Measurements from ENCODE around the gene TBPL1. TPM values are rescaled to one million over a fixed set of nuclear protein-coding genes. Genes with fewer than 3 reads are reported as not detected.

TBPL1 gene
- total and polyA plus RNA-seq, 2 of the 8 experiments (the other 6 are each of a cell fraction or from before 2014, with no cell fraction given) = 32.5 to 67.0 TPM

GRCh38 chr6:133973109-133973971 is 20.3 kb downstream of the TBPL1 start:
- Histone ChIP-seq H3K79me2 (ENCODE audit: control insufficient read depth in 1 of 2, insufficient read depth in 2 of 2, low read length in 2 of 2) (peaks cover 0 to 85% of the 10 kb centered on the region in 2 experiments; a peak in 3 of 4 replicates), H3K56ac (replicated peaks; ENCODE audit: insufficient read length, low read depth, low read length) (no peak overlapping the region), H4K8ac (ENCODE audit: extremely low read depth, insufficient read depth, low read length) (no peak overlapping the region), H3K9me3 (ENCODE audit: insufficient read depth in 2 of 2, low read depth in 1 of 2, low read length in 1 of 2) (no peaks in the 10 kb centered on the region), H4K5ac (ENCODE audit: insufficient read length, low read depth, low read length) (no peak overlapping the region), H3K79me1 (ENCODE audit: low read depth, low read length) (peaks cover 5% of the 10 kb centered on the region), H3K4ac (replicated peaks; ENCODE audit: insufficient read length, low read depth, low read length) (no peak overlapping the region), H3K18ac (ENCODE audit: extremely low read depth, low read length) (no peak overlapping the region), H3K23ac (ENCODE audit: insufficient read length) (no peak overlapping the region), H3K27me3 (replicated peaks in 1 of 4; ENCODE audit: control insufficient read depth in 3 of 4, extremely low read depth in 1 of 4, insufficient read depth in 3 of 4, low read length in 3 of 4) (no peaks in the 10 kb centered on the region), H2BK15ac (ENCODE audit: low read length) (no peak overlapping the region), H3K36me3 (ENCODE audit: control insufficient read depth in 2 of 4, insufficient read depth in 4 of 4, low read length in 3 of 4) (no peaks in the 10 kb centered on the region), H3K23me2 (ENCODE audit: low read depth, low read length) (no peaks in the 10 kb centered on the region), H3K14ac (ENCODE audit: insufficient read length) (no peak overlapping the region), H3K4me2 (ENCODE audit: insufficient read depth in 1 of 2, low read depth in 2 of 2, low read length in 2 of 2) (no peak overlapping the region), H3K4me1 (replicated peaks in 1 of 4; ENCODE audit: control insufficient read depth in 3 of 4, insufficient read depth in 4 of 4, low read length in 3 of 4) (peaks cover 0 to 7% (median 0%) of the 10 kb centered on the region in 4 experiments; a peak in 3 of 7 replicates), H2AK5ac (ENCODE audit: low read depth, low read length) (no peak overlapping the region), H3K27ac (ENCODE audit: low read depth, low read length) (no peak overlapping the region), H3K4me3 (ENCODE audit: extremely low read depth in 1 of 4, insufficient read depth in 2 of 4, low read depth in 3 of 4, low read length in 4 of 4) (no peak overlapping the region), H2BK20ac (ENCODE audit: low read length) (no peak overlapping the region), H2BK12ac (ENCODE audit: low read depth, low read length) (no peak overlapping the region), H4K20me1 (replicated peaks in 1 of 2; ENCODE audit: control insufficient read depth in 1 of 2, insufficient read depth in 2 of 2, low read length in 2 of 2) (peaks cover 0 to 2% of the 10 kb centered on the region in 2 experiments), H2BK5ac (ENCODE audit: low read depth, low read length) (no peak overlapping the region), H2AFZ (ENCODE audit: low read length) (no peak overlapping the region), H3K9ac (replicated peaks in 1 of 4; ENCODE audit: extremely low read depth in 1 of 4, low read depth in 3 of 4, low read length in 3 of 4) (no peak overlapping the region), H2BK120ac (replicated peaks; ENCODE audit: low read depth, low read length) (no peak overlapping the region), H4K91ac (replicated peaks; ENCODE audit: insufficient read length, low read length) (no peak overlapping the region)
- ChIA-PET POLR2A (ENCODE audit: partially characterized antibody) (interaction anchor here (1.3 kb wide), 1 partner anchor 20 kb away, joined by 3 read pairs; no protein-coding TSS in a partner anchor), CTCF (ENCODE audit: partially characterized antibody) (interaction anchor here (0.7 to 8.1 kb wide), 42 partner anchors 9 to 898 kb away, joined by 3 to 156 read pairs (median 7); partner anchors contain the start of genes SLC2A12 and TBPL1)
- DNase-seq (ENCODE audit: low read depth in 1 of 2, low spot score in 2 of 2) (no peak), FAIRE-seq (peak; percentile 93)
- WGBS, 2 experiments (ENCODE audit: extremely low coverage in 1 of 2, insufficient coverage in 1 of 2, insufficient read length in 1 of 2, insufficient replicate concordance in 2 of 2, low coverage in 1 of 2, low lambda C conversion rate in 2 of 2, missing lambda C conversion rate in 1 of 2) = 0% methylated on average over 4 of the region's 4 CpGs; no CpG with 5 or more reads in 1 of the 2 experiments
- TF ChIP-seq CTCF (IDR thresholded peaks at IDR 0.05; ENCODE audit: control extremely low read depth in 1 of 3, insufficient read depth in 1 of 3, low read depth in 1 of 3, low read length in 3 of 3) (peak in 2 of 3 experiments; percentile 38 to 53; a peak in 2 of 4 replicates), RBBP5 (IDR thresholded peaks at IDR 0.05; ENCODE audit: borderline replicate concordance, low read depth, low read length) (no peak), ATF2 (IDR thresholded peaks at IDR 0.05; ENCODE audit: low read length) (no peak), RAD21 (IDR thresholded peaks at IDR 0.05 in 1 of 2, conservative IDR thresholded peaks at IDR 0.05 in 1 of 2; ENCODE audit: low read depth in 2 of 2, low read length in 2 of 2) (peak; percentile 71 to 75), CHD2 (IDR thresholded peaks at IDR 0.05; ENCODE audit: low read length) (no peak), CEBPB (IDR thresholded peaks at IDR 0.05; ENCODE audit: low read depth, low read length) (no peak)
